Measurements from ENCODE around the gene GPD1L. TPM values are rescaled to one million over a fixed set of nuclear protein-coding genes. Genes with fewer than 3 reads are reported as not detected.

Gene GPD1L
- total and polyA plus RNA-seq, 2 of the 13 experiments (the other 11 are each of a cell fraction or from before 2014, with no cell fraction given): 4.9 to 13.7 TPM

DNA sequence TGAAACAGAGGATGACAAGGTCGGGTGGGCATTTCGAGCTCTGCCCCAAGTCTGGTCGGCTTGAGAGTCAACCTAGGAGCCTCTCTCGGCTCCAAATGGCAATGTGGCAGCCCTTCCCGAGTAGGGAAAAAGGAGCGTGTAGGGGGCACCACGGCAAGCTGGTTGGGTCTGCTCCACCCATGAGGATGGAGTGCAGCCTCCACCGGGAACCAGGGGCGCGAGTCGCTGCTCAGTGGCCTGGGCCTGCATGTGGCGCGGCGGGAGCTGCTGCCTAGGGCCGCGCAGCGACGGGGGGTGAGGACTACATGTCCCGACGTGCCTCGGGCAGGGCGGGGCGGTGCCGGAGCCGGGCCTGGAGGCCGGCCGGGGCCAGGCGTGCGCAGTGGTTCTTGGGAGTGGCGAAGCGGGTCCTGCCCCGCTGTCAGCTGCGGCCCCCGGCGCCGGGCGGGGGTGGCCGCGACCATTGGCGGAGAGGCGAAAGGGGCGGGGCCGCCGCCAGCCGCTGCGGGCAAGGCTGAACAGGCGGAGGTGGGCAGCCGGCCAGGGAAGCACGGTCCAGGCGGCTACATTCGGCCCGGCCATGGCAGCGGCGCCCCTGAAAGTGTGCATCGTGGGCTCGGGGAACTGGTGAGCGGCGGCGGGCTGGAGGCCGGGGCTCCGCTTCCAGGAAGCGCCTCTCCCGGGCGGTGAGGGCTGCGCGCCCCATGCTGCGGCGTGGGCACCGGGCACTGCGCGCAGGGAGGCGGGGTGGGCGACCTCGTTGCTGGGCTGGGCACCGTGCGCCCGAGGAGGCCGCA, at the start of gene GPD1L (continued):
- TF ChIP-seq REST (IDR thresholded peaks at IDR 0.05; ENCODE audit: borderline replicate concordance in 1 of 2, low read depth in 1 of 2, low read length in 2 of 2) (no peak), CEBPZ (IDR thresholded peaks at IDR 0.05; ENCODE audit: low read length) (no peak), TEAD2 (CRISPR knock-in tag; IDR thresholded peaks at IDR 0.05) (no peak), HCFC1 (IDR thresholded peaks at IDR 0.05; ENCODE audit: low read depth, low read length) (peak; percentile 90), MXD4 (CRISPR knock-in tag; IDR thresholded peaks at IDR 0.05) (peak; percentile 77; the same call in 1 of the 2 replicates), ZNF335 (CRISPR knock-in tag; IDR thresholded peaks at IDR 0.05) (no peak), TP53 (CRISPR knock-in tag; conservative IDR thresholded peaks at IDR 0.05) (no peak), REXO4 (CRISPR knock-in tag; IDR thresholded peaks at IDR 0.05; ENCODE audit: borderline replicate concordance) (no peak), HOXA3 (CRISPR knock-in tag; IDR thresholded peaks at IDR 0.05) (peak; percentile 76), CCAR2 (optimal IDR thresholded peaks at IDR 0.05; ENCODE audit: low read depth, low read length) (no peak), ZNF274 (CRISPR knock-in tag; IDR thresholded peaks at IDR 0.05) (no peak; the same call in none of the 2 replicates), DNMT3B (CRISPR knock-in tag; conservative IDR thresholded peaks at IDR 0.05) (no peak)
- TF ChIP-seq, protein P1, sequence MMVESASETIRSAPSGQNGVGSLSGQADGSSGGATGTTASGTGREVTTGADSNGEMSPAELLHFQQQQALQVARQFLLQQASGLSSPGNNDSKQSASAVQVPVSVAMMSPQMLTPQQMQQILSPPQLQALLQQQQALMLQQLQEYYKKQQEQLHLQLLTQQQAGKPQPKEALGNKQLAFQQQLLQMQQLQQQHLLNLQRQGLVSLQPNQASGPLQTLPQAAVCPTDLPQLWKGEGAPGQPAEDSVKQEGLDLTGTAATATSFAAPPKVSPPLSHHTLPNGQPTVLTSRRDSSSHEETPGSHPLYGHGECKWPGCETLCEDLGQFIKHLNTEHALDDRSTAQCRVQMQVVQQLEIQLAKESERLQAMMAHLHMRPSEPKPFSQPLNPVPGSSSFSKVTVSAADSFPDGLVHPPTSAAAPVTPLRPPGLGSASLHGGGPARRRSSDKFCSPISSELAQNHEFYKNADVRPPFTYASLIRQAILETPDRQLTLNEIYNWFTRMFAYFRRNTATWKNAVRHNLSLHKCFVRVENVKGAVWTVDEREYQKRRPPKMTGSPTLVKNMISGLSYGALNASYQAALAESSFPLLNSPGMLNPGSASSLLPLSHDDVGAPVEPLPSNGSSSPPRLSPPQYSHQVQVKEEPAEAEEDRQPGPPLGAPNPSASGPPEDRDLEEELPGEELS (CRISPR knock-in tag; IDR thresholded peaks at IDR 0.05): no peak
- TF ChIP-seq, protein P2, sequence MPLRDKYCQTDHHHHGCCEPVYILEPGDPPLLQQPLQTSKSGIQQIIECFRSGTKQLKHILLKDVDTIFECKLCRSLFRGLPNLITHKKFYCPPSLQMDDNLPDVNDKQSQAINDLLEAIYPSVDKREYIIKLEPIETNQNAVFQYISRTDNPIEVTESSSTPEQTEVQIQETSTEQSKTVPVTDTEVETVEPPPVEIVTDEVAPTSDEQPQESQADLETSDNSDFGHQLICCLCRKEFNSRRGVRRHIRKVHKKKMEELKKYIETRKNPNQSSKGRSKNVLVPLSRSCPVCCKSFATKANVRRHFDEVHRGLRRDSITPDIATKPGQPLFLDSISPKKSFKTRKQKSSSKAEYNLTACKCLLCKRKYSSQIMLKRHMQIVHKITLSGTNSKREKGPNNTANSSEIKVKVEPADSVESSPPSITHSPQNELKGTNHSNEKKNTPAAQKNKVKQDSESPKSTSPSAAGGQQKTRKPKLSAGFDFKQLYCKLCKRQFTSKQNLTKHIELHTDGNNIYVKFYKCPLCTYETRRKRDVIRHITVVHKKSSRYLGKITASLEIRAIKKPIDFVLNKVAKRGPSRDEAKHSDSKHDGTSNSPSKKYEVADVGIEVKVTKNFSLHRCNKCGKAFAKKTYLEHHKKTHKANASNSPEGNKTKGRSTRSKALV (CRISPR knock-in tag; IDR thresholded peaks at IDR 0.05): no peak
- TF ChIP-seq, protein P3, sequence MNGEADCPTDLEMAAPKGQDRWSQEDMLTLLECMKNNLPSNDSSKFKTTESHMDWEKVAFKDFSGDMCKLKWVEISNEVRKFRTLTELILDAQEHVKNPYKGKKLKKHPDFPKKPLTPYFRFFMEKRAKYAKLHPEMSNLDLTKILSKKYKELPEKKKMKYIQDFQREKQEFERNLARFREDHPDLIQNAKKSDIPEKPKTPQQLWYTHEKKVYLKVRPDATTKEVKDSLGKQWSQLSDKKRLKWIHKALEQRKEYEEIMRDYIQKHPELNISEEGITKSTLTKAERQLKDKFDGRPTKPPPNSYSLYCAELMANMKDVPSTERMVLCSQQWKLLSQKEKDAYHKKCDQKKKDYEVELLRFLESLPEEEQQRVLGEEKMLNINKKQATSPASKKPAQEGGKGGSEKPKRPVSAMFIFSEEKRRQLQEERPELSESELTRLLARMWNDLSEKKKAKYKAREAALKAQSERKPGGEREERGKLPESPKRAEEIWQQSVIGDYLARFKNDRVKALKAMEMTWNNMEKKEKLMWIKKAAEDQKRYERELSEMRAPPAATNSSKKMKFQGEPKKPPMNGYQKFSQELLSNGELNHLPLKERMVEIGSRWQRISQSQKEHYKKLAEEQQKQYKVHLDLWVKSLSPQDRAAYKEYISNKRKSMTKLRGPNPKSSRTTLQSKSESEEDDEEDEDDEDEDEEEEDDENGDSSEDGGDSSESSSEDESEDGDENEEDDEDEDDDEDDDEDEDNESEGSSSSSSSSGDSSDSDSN (CRISPR knock-in tag; IDR thresholded peaks at IDR 0.05): peak; percentile 71
